ENCODE data around the gene C14orf132. TPM values are rescaled to one million over a fixed set of nuclear protein-coding genes. Genes with fewer than 3 reads are reported as not detected.
"Not testable (repeated sequence)": the region's sequence is repeated elsewhere in the genome, so short reads cannot be mapped to it uniquely, and the experiment has no call there.

The C14orf132 gene
- 1 to 10 TPM; 2.1 to 3.4 TPM for total RNA-seq

- H3K27ac Mint-ChIP-seq, result no peak within 1 kb of the TSS
Measured at GRCh38 chr14:96038920-96039632, at the start of gene C14orf132. Gene C14orf132, plus strand, starts transcription at chr14:96039362. Its CDS starts 139 bp downstream, at chr14:96039501.

GRCh38 chr14:95993768-95994592 is 45.2 kb upstream of the C14orf132 start:
- ATAC-seq (replicated peaks in 1 of 2) (no peak), DNase-seq (peak; percentile 25 to 31)
- Mint-ChIP-seq H3K9me3 (peaks cover 7 to 15% of the 10 kb centered on the region in 2 donors), H3K27ac (no peak overlapping the region), H3K4me1 (ENCODE audit: low read depth) (no peaks in the 10 kb centered on the region), H3K27me3 (ENCODE audit: low read depth) (peaks cover 46% of the 10 kb centered on the region), H3K4me3 (no peak overlapping the region), H3K36me3 (ENCODE audit: insufficient read depth in 2 of 2) (peaks cover 8 to 13% of the 10 kb centered on the region in 2 donors)

More at GRCh38 chr14:96038920-96039632, at the start of gene C14orf132:
- peaks cover 29% of the 10 kb centered on the region for H3K4me1 Mint-ChIP-seq (ENCODE audit: low read depth)
- H3K36me3 Mint-ChIP-seq (ENCODE audit: insufficient read depth in 2 of 2), result no peaks in the 10 kb centered on the region
- H3K27me3 Mint-ChIP-seq (ENCODE audit: low read depth), result peaks cover 44% of the 10 kb centered on the region
- ATAC-seq (replicated peaks in 1 of 2) (peak; percentile 93), DNase-seq (peak; percentile 69 to 72)
- peak within 1 kb of the TSS; percentile 88 to 89 for H3K4me3 Mint-ChIP-seq
- no peaks in the 10 kb centered on the region for H3K9me3 Mint-ChIP-seq

GRCh38 chr14:95994593-95994928 is 44.6 kb upstream of the C14orf132 start:
- DNase-seq (no peak), ATAC-seq (replicated peaks in 1 of 2) (no peak)
- H3K36me3 Mint-ChIP-seq (ENCODE audit: insufficient read depth in 2 of 2), result peaks cover 8 to 13% of the 10 kb centered on the region in 2 donors
- H3K27me3 Mint-ChIP-seq (ENCODE audit: low read depth), result peaks cover 46% of the 10 kb centered on the region
- peaks cover 7 to 15% of the 10 kb centered on the region in 2 donors for H3K9me3 Mint-ChIP-seq
- no peaks in the 10 kb centered on the region for H3K4me1 Mint-ChIP-seq (ENCODE audit: low read depth)
- H3K27ac Mint-ChIP-seq, result no peak overlapping the region
- no peak overlapping the region for H3K4me3 Mint-ChIP-seq

GRCh38 chr14:95998656-95999055 is 40.5 kb upstream of the C14orf132 start:
- peaks cover 1% of the 10 kb centered on the region in 2 donors for H3K9me3 Mint-ChIP-seq
- DNase-seq (no peak), ATAC-seq (replicated peaks in 1 of 2) (no peak)
- H3K4me3 Mint-ChIP-seq, result no peak overlapping the region
- H3K4me1 Mint-ChIP-seq (ENCODE audit: low read depth), result no peaks in the 10 kb centered on the region
- peaks cover 45% of the 10 kb centered on the region for H3K27me3 Mint-ChIP-seq (ENCODE audit: low read depth)
- no peak overlapping the region for H3K27ac Mint-ChIP-seq
- peaks cover 0 to 4% of the 10 kb centered on the region in 2 donors for H3K36me3 Mint-ChIP-seq (ENCODE audit: insufficient read depth in 2 of 2)

- ATAC-seq (replicated peaks in 1 of 2) (no peak), DNase-seq (no peak)
- Mint-ChIP-seq H3K27ac (no peak overlapping the region), H3K4me3 (no peak overlapping the region), H3K36me3 (ENCODE audit: insufficient read depth in 2 of 2) (peaks cover 1 to 8% of the 10 kb centered on the region in 2 donors), H3K4me1 (ENCODE audit: low read depth) (no peaks in the 10 kb centered on the region), H3K9me3 (peaks cover 1 to 4% of the 10 kb centered on the region in 2 donors), H3K27me3 (ENCODE audit: low read depth) (peaks cover 56% of the 10 kb centered on the region)
Measured at GRCh38 chr14:96001866-96002497, 37.2 kb upstream of the C14orf132 start.

GRCh38 chr14:96002498-96002884 is 36.7 kb upstream of the C14orf132 start:
- peaks cover 56% of the 10 kb centered on the region for H3K27me3 Mint-ChIP-seq (ENCODE audit: low read depth)
- ATAC-seq (replicated peaks in 1 of 2) (no peak), DNase-seq (no peak)
- peaks cover 1 to 8% of the 10 kb centered on the region in 2 donors for H3K36me3 Mint-ChIP-seq (ENCODE audit: insufficient read depth in 2 of 2)
- no peak overlapping the region for H3K27ac Mint-ChIP-seq
- H3K9me3 Mint-ChIP-seq, result peaks cover 1 to 4% of the 10 kb centered on the region in 2 donors
- no peak overlapping the region for H3K4me3 Mint-ChIP-seq
- no peaks in the 10 kb centered on the region for H3K4me1 Mint-ChIP-seq (ENCODE audit: low read depth)

- Mint-ChIP-seq H3K36me3 (ENCODE audit: insufficient read depth in 2 of 2) (peaks cover 6 to 13% of the 10 kb centered on the region in 2 donors), H3K4me1 (ENCODE audit: low read depth) (no peaks in the 10 kb centered on the region), H3K27ac (no peak overlapping the region), H3K27me3 (ENCODE audit: low read depth) (no peaks in the 10 kb centered on the region), H3K9me3 (peaks cover 12 to 13% of the 10 kb centered on the region in 2 donors), H3K4me3 (no peak overlapping the region)
- no peak for ATAC-seq (replicated peaks in 1 of 2)
- DNase-seq, result no peak
Measured at GRCh38 chr14:96011131-96011530, 28.0 kb upstream of the C14orf132 start.

- Mint-ChIP-seq H3K4me3 (no peak overlapping the region), H3K27ac (no peak overlapping the region), H3K27me3 (ENCODE audit: low read depth) (peaks cover 4% of the 10 kb centered on the region), H3K4me1 (ENCODE audit: low read depth) (no peaks in the 10 kb centered on the region), H3K36me3 (ENCODE audit: insufficient read depth in 2 of 2) (peaks cover 6 to 13% of the 10 kb centered on the region in 2 donors), H3K9me3 (peaks cover 12 to 13% of the 10 kb centered on the region in 2 donors)
- ATAC-seq (replicated peaks in 1 of 2) (no peak), DNase-seq (no peak)
Measured at GRCh38 chr14:96011607-96012006, 27.6 kb upstream of the C14orf132 start.

GRCh38 chr14:96012757-96013156 is 26.4 kb upstream of the C14orf132 start:
- Mint-ChIP-seq H3K27me3 (ENCODE audit: low read depth) (peaks cover 16% of the 10 kb centered on the region), H3K36me3 (ENCODE audit: insufficient read depth in 2 of 2) (peaks cover 6 to 13% of the 10 kb centered on the region in 2 donors), H3K9me3 (peaks cover 13 to 15% of the 10 kb centered on the region in 2 donors)
- not testable (repeated sequence) for H3K4me1 Mint-ChIP-seq (ENCODE audit: low read depth); DNase-seq; H3K27ac Mint-ChIP-seq; ATAC-seq (replicated peaks in 1 of 2); H3K4me3 Mint-ChIP-seq

GRCh38 chr14:96014176-96014575 is 25.0 kb upstream of the C14orf132 start:
- no peaks in the 10 kb centered on the region for H3K4me1 Mint-ChIP-seq (ENCODE audit: low read depth)
- H3K27ac Mint-ChIP-seq, result no peak overlapping the region
- no peak for DNase-seq

GRCh38 chr14:96016501-96017160 is 22.5 kb upstream of the C14orf132 start:
- no peak overlapping the region for H3K27ac Mint-ChIP-seq
- H3K4me3 Mint-ChIP-seq, result no peak overlapping the region
- peaks cover 2 to 4% of the 10 kb centered on the region in 2 donors for H3K36me3 Mint-ChIP-seq (ENCODE audit: insufficient read depth in 2 of 2)
- ATAC-seq (replicated peaks in 1 of 2) (no peak), DNase-seq (no peak)
- no peaks in the 10 kb centered on the region for H3K4me1 Mint-ChIP-seq (ENCODE audit: low read depth)
- H3K27me3 Mint-ChIP-seq (ENCODE audit: low read depth), result peaks cover 31% of the 10 kb centered on the region
- peaks cover 4 to 6% of the 10 kb centered on the region in 2 donors for H3K9me3 Mint-ChIP-seq

More at GRCh38 chr14:96014176-96014575, 25.0 kb upstream of the C14orf132 start:
- Mint-ChIP-seq H3K4me3 (no peak overlapping the region), H3K9me3 (peaks cover 12 to 14% of the 10 kb centered on the region in 2 donors), H3K36me3 (ENCODE audit: insufficient read depth in 2 of 2) (peaks cover 6 to 13% of the 10 kb centered on the region in 2 donors), H3K27me3 (ENCODE audit: low read depth) (peaks cover 30% of the 10 kb centered on the region)
- ATAC-seq (replicated peaks in 1 of 2), result no peak

- no peak overlapping the region for H3K4me3 Mint-ChIP-seq
- DNase-seq, result no peak
- ATAC-seq (replicated peaks in 1 of 2), result no peak
- H3K27ac Mint-ChIP-seq, result no peak overlapping the region
- H3K36me3 Mint-ChIP-seq (ENCODE audit: insufficient read depth in 2 of 2), result no peaks in the 10 kb centered on the region
- peaks cover 0 to 4% of the 10 kb centered on the region in 2 donors for H3K9me3 Mint-ChIP-seq
- H3K4me1 Mint-ChIP-seq (ENCODE audit: low read depth), result no peaks in the 10 kb centered on the region
- H3K27me3 Mint-ChIP-seq (ENCODE audit: low read depth), result peaks cover 31% of the 10 kb centered on the region
Measured at GRCh38 chr14:96017882-96018281, 21.3 kb upstream of the C14orf132 start.
